Measurements from ENCODE around the gene TANK.
A peak's percentile ranks its signal among the peaks of the same experiment; 100 is the strongest.
"Not testable (repeated sequence)": the region's sequence is repeated elsewhere in the genome, so short reads cannot be mapped to it uniquely, and the experiment has no call there.

TANK gene

DNA sequence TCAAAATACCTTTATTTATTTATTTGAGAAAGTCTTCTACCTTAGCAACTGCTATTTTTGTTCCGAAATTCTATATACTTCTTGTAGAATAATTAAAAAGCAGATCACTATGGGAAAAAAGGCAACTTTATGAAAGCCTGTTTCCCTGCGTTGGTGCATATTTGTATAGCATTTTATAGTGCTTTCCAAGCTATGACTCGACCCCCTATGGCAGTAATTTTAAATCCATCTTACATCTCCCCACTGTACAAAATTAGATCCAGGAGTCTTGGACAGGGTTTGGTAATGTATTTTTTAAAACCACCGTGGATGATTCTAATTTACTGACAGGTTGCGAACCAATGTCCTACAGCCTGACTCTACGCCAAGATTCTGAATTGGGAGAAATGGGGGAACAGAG, 10.1 kb downstream of the TANK start:
- DNase-seq = no peak

DNA sequence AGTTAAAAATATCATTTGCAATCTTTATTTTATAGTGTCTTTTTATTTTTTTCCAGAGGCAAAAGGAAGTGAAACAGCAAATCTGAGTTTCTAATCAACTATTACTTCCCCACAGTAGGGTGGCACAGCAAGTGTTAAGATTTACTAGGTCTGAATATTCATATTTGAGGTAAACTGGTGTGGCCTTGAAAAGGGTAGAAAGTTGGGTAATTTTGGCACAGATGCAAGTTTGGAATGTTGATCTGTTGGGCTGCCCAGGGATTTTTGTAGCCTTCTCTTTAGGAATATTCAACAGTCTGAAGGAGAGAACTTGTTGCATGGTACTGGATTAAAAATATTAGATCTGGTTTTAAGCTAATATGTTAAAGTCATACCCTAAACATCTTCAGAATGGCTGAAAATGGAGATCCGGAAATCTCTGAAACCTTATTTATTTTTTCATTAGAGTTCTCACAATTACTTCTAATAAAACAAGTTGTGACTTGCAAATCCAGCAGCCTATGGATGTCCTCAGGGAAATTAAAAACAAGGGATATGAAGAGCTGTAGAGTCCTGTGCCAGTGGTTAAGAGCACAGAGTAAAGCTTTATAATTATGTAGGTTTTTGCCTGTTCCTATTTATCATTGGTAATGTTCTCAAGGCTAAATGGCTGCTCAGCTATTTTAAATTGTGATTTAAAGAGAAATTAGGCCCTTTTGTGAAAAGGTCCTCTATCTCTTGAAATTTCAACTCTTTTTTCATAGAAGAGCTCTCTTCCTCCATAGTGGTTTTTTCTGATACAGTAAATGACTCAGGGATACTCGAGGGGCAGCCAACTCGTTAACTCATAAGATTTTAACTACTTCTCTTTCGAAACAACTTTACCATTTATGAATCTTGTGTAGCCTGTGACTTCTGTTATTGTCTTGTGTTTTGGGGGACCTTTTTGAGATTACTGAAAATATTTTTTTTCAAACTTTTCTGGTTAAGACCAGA, 11.0 kb downstream of the TANK start:
- peak; percentile 80 for DNase-seq

DNA sequence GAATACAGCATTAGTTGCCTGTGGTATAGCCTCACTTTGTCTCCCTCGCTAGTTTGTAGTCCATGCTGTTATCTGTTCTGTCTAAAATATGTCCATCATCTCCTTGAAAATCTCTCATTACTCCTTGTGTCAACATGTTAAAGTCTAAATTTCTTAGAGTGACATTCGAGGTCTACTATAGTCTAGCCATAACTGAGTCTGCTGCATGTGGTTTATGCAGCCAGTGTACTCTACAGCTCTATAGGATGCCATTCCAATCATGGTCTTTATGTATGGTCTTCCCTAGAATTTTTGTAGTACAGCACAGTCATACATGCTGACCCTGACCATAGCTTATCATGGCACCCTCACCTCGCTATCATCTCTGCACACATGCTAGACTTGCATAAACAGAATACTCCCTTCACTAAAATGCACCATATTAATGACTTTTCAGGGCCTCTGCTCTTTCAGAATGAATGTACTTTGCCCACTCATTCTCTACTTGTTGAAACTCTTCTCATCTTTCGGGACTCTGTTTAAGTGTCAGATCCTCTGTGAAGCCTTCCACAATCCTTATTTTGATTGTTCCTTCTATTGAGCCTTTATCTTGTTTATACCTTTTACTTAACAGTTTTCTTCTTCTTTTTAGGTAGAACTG, 12.8 kb downstream of the TANK start:
- DNase-seq = no peak

- DNase-seq = peak; percentile 5
These were observed 13.4 kb downstream of the TANK start for GRCh38 chr2:161173541-161174194.

DNA sequence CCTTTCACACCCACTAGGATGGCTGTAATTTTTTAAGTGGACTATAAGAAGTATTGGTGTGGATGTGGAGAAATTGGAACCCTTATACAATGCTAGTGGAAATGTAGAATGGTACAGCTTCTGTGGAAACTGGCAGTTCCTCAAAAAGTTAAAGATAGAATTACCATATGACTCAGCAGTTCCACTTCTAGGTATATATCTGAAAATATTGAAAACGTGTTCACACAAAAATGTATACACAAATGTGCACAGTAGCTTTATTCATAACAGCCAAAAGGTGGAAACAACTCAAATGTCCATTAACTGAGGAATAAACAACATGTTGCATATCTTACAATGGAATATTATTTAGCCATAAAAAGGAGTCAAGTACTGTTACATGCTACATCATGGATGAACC, 17.7 kb downstream of the TANK start:
- DNase-seq = peak; percentile 83

DNA sequence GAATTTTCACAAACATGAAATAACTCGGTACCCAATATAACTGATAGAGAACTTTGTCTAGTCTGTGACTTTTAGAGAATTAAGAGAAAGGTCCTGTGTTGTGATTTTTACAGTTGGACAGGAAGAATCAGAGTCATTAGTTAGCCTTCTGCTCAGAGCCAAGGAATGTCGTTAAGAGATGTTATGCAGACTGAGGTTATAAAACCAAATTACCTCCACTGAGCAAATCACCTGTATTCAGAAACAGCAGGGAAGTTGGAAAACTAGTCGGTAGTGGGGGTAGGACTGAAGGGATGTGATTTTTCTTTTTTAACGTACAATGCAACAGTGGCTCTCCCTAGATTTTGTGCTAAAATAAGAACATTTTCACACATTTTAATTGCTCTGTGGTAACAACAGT, 18.5 kb downstream of the TANK start:
- no peak for DNase-seq

DNA sequence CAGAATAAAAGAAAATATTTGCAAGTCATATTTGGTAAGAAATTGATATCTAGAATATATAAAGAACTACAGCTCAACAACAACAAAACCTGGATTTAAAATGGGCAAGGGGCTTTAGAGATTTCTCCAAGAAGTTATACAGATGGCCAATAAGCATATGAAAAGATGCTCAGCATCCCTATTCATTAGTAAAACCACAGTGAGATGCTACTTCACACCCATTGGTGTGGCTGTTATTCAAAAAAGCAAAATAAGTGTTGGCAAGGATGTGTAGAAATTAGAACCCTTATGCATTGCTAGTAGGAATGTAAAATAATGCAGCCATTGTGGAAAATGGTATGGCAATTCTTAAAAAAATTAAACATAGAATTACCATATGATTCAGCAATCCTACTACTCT, 29.8 kb downstream of the TANK start:
- DNase-seq = no peak

GRCh38 chr2:161195602-161196001, 35.4 kb downstream of the TANK start:
- not testable (repeated sequence) for DNase-seq

GRCh38 chr2:161199912-161200701, 39.9 kb downstream of the TANK start:
- DNase-seq = no peak

DNA sequence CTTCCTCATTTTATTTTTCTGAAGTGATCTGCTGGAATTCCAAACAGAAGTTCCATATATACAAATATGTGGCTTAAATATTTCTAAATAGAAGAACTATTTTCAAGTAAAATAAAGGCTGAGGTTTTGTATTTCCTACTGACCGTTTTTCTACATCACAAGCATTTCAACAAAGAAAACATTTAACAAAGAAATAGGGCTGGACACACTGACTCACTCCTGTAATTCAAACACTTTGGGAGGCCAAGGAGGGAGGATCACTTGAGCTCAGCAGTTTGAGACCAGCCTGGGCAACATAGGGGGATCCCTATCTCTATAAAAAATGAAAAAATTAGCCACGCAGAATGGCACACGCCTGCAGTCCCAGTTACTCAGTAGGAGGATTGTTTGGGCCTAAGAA, 44.6 kb downstream of the TANK start:
- DNase-seq = no peak

DNA sequence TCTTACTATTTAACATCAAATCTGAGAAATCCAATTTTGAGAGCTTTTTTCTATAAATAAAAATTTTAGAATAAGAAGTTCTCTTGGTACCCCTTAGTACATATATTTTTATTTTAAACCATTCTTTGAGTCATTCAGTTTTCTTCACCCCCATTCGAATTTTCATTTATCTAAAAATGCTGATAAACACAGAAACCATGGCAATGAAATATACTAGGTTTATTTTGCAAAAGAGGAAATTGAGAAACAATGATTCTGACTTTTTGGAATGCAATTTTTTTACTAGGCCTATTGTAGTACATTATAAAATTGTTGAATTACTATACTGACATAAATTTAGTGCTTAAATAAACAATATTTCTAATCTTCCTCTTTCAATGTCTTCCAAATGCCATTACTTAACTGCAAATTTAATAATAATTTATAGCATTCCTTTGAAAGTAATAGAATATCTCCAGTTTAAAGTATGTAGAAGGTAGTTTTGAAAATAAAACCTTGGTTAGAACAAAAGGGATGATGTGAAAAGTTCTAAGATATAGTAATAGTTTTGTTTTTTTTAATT, 46.3 kb downstream of the TANK start:
- no peak for DNase-seq

DNA sequence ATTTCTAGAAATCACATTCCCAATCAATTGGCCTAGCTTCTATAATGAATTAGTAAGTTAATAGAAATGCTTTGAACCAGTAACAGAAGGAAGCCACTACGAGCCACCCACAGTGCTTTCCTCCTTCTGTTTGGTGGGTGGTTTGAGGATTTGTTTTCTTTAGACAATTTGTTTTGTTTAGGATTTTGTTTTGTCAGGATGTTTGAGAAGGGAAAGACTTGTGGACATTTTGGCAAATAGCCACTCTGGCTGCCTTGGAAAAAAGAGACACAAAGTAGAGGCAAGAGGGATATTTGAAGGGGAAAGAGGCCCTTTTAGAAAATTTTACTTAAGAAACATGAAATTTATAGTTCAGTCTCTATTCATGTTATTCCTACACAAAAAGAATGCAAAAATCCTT, 47.7 kb downstream of the TANK start:
- no peak for DNase-seq

- DNase-seq = no peak
These were observed 48.4 kb downstream of the TANK start for GRCh38 chr2:161208527-161209139.

DNA sequence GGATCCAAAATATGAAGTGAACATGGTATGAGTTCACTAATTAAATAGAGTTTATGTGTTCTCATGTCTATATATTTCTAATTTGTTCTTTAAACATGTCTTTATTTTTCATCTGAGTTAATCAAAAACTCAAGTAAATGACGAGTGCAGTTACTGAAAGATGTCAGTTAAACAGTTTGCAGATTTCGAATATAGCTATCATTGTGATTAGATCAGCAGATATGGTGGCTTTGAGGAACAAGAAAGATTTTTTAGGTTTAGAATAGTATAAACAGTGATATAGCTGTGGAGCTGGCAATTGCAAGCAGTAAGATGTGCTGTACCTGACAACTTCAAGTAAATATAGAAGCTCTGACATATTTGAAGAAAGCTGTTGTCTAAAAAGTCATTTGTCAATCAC, 49.7 kb downstream of the TANK start:
- no peak for DNase-seq

GRCh38 chr2:161217597-161218185, 57.5 kb downstream of the TANK start:
- DNase-seq = no peak

DNA sequence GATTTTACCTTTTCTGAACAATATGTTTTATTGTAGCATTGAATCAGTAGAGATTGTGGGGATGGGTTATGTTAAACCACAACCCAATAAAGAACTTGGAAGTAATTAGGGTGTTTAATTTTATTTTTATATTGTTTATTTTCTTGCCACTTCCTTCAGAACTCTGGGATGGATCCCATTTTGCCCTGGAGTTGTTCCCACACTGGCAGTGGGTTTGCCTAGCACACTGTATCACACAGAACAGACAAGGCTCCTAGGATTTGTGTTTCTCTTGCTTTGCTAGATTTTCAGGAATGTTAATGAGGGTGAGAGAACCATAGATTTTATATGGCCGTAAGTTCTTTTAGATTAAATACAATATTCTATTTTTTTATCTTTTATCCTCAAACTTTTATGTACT, 59.0 kb downstream of the TANK start:
- DNase-seq = no peak

DNA sequence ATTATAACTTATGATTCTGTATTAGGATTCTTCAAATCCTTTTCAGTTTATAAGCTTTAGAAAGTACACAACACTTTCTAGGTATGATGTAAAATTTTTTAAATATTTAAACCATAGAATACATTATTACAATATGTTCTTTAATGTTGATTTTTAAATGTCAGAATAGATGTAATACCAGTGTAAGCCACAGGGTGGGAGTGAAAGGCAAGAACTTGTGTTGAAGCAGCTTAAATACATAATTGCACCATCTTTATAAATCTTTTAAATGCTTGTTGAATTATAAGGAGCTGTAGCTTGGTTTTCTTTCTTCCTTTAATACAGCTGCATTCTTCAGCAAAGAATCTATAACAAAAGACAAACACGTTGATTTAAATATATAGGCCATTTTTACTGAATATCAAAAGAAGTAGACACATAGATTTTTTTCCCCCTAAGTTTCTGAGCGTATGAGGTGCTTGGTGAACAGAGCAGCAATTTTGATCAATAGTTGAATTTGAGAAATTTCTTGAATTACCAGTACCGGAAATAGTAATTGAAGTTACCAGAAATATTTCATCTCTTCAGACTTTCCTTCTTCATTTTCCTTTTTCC, 63.0 kb downstream of the TANK start:
- peak; percentile 5 for DNase-seq

DNA sequence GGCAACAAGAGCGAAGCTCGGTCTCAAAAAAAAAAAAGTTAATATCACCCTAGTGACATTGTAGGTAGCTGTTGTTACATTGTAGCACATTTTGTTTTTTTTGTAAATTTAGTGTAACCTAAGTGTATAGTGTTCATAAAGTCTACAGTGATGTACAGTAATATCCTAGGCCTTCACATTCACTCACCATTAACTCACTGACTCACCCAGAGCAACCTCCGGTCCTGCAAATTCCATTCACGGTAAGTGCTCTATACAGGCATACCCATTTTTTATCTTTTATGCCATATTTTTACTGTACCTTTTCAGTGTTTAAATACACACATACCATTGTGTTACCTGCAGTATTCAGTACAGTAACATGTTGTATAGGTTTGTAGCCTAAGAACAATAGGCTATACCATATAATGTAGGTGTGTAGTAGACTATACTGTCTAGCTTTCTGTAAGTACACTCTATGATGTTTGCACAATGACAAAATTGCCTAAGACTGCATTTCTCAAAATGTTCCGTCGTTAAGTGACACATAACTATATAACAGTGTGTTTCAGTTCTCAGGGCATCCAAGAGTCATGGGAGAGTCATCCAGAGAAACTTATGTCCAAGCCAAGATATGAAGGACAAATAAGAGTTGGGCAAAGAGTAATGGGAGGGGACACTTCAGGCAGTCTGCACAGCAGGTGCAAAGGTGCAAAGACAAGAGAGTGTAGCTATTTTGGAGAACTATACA, 68.4 kb downstream of the TANK start:
- DNase-seq = no peak

DNA sequence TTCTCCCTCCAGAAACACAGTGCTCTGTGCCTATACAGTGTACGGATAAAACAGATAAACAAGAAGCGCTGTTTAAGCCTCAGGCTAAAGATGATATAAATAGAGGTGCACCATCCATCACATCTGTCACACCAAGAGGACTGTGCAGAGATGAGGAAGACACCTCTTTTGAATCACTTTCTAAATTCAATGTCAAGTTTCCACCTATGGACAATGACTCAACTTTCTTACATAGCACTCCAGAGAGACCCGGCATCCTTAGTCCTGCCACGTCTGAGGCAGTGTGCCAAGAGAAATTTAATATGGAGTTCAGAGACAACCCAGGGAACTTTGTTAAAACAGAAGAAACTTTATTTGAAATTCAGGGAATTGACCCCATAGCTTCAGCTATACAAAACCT, 70.7 kb downstream of the TANK start:
- DNase-seq = no peak

DNA sequence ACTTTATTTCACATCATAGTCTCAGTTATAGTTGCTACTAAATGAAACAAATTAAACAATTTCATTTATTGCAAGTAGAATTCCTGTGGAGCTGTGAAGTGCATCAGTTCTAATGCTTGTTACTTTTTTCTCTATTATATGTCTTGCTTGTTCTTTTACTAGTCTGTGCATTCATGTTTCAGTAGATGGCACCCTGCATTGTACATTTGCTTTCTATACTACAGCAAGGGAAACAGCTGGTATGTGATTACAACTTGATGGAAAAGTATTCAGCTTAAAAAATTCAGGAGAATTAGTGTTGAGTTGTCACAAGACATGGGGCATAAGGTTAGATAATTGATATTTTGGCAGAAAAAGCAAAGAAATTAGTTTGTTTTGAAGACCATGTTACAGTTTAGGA, 72.3 kb downstream of the TANK start:
- no peak for DNase-seq
